ENCODE results near the gene QSOX2.

DNA sequence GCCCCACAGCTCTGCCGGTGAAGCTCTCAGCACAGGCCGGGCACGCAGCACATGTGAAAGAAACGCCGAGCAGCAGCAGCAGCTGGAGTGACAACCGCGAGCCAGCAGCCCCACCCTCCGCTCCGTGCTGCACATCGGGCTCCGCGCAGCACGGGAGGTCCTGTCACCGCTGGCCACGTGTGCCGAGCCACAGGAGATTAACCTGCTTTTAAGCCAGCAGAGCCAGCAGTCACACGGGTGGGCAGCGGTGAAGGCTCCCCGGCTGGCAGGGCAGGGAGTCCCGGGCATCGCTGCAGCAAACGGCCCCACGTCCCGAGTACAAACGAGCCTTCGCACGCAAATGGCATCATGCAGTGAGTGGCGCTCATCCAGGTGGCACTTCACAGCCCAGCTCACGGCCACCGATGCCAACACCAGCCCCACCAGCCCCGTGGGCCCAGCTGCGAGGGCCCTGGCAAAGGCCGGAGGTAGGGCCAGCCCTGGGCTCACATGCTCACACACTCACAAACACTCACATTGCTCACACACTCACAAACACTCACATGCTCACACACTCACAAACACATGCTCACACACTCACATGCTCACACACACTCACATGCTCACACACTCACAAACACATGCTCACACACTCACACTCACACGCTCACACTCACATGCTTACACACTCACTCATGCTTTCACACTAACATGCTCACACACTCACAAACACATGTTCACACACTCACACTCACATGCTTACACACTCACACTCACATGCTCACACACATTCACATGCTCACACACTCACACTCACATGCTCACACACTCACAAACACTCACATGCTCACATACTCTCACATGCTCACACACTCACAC lies 47.2 kb upstream of the QSOX2 start:
- TF ChIP-seq, protein P1, sequence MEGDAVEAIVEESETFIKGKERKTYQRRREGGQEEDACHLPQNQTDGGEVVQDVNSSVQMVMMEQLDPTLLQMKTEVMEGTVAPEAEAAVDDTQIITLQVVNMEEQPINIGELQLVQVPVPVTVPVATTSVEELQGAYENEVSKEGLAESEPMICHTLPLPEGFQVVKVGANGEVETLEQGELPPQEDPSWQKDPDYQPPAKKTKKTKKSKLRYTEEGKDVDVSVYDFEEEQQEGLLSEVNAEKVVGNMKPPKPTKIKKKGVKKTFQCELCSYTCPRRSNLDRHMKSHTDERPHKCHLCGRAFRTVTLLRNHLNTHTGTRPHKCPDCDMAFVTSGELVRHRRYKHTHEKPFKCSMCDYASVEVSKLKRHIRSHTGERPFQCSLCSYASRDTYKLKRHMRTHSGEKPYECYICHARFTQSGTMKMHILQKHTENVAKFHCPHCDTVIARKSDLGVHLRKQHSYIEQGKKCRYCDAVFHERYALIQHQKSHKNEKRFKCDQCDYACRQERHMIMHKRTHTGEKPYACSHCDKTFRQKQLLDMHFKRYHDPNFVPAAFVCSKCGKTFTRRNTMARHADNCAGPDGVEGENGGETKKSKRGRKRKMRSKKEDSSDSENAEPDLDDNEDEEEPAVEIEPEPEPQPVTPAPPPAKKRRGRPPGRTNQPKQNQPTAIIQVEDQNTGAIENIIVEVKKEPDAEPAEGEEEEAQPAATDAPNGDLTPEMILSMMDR (IDR thresholded peaks at IDR 0.05): no peak
- no peak for TF ChIP-seq POLR2AphosphoS5 (IDR thresholded peaks at IDR 0.05)
- TF ChIP-seq POLR2A (IDR thresholded peaks at IDR 0.05): no peak
- TF ChIP-seq EP300 (IDR thresholded peaks at IDR 0.05): no peak

Data from stomach (tissue), 4 donors.